ENCODE results near the gene ZC2HC1B. TPM values are rescaled to one million over a fixed set of nuclear protein-coding genes. Genes with fewer than 3 reads are reported as not detected.

Gene ZC2HC1B
- total RNA-seq, 1 donor from 2014 or later: not detected

GRCh38 chr6:143959927-143960326 is 95.7 kb downstream of the ZC2HC1B start:
- Histone ChIP-seq H3K9me3 (no peaks in the 10 kb centered on the region), H3K27me3 (ENCODE audit: low read depth) (no peaks in the 10 kb centered on the region), H3K4me3 (no peak overlapping the region), H3K4me1 (peaks cover 22% of the 10 kb centered on the region), H3K36me3 (no peaks in the 10 kb centered on the region), H3K27ac (no peak overlapping the region)
- intact Hi-C loops (cut with DNase I): no loop called here
- ATAC-seq (no peak), DNase-seq (no peak)
- no peak for TF ChIP-seq CTCF (IDR thresholded peaks at IDR 0.05)

DNA sequence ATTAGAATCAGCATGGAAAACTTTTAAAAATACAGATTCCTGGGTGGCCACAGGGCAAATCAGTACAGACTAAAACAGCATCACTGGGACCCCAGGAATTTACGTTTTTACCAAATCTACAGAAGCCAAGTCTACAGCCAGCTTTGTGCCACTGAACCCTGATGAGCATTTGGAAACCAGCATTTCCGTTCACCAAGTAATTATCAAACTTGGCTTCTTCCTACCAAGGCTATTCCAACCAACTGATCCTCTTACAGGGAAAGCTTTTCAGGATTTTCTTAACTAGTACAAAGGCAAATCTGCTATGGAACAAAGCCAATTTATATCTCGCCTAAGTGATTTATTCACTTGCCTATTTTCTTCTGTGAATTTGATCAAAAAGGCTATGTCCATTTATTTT is 96.8 kb downstream of the ZC2HC1B start:
- ATAC-seq (no peak), DNase-seq (no peak)
- intact Hi-C loops (cut with DNase I): no loop called here
- Histone ChIP-seq H3K27ac (no peak overlapping the region), H3K36me3 (no peaks in the 10 kb centered on the region), H3K27me3 (ENCODE audit: low read depth) (no peaks in the 10 kb centered on the region), H3K4me1 (peaks cover 24% of the 10 kb centered on the region), H3K9me3 (no peaks in the 10 kb centered on the region), H3K4me3 (no peak overlapping the region)
- TF ChIP-seq CTCF (IDR thresholded peaks at IDR 0.05): no peak

DNA sequence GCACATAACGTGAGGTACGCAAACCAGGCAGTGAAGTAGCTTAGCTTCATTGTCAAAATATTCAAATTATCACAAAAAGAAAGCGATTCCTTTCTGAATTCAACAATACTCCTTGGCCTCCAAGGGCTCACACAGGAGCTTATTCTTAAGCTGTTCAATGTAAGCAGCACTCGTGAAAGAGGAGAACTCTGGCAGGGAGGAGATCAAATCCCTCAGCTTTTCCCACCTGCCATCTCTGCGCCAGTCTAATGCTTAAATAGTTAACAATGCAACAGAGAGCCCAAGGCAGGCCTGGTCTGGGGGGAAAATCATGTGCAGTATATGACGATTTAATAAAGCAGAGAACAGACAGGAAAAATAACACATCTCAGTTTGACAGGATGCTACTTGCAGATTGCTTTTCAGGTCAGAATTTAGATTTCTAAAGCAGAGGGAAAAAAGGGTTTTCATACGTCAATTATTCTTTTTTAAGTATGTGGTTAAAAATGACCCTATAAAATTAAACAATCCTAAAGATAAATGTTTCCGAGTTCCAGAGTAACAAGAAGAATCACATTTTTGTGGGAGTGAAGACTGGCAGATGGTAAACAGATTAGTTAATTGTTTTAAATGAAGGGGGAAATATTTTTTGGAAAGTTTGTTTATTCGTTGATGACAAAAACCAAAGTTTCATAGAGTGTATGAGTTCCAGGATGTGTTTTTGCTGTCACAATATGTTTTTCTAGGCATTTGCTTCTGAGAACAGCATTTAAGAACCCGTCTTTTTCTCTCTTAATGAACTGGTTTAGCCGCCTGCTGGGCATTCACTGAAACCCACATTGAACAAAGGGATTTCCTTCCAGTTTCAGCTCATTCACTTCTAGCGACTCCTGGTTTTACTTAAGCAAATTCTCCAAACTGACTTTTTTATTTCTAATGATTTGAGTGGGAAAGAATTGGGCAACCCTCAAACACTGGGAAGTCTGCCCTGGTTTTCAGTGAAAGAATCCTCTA is 97.9 kb downstream of the ZC2HC1B start:
- Histone ChIP-seq H3K36me3 (no peaks in the 10 kb centered on the region), H3K4me3 (no peak overlapping the region), H3K4me1 (peaks cover 30% of the 10 kb centered on the region), H3K27ac (peak overlapping the region; percentile 43), H3K27me3 (ENCODE audit: low read depth) (no peaks in the 10 kb centered on the region), H3K9me3 (no peaks in the 10 kb centered on the region)
- peak; percentile 39 to 69 for ATAC-seq
- DNase-seq: no peak
- TF ChIP-seq CTCF (IDR thresholded peaks at IDR 0.05): peak; percentile 40
- intact Hi-C loops (cut with DNase I): no loop called here

GRCh38 chr6:143963158-143963919 is 99.1 kb downstream of the ZC2HC1B start:
- H3K27ac ChIP-seq: no peak overlapping the region
- H3K36me3 ChIP-seq: no peaks in the 10 kb centered on the region
- ATAC-seq (no peak), DNase-seq (no peak)
- no peak for TF ChIP-seq CTCF (IDR thresholded peaks at IDR 0.05)
- no peak overlapping the region for H3K4me3 ChIP-seq
- no peaks in the 10 kb centered on the region for H3K9me3 ChIP-seq
- intact Hi-C loops (cut with DNase I): no loop called here
- H3K4me1 ChIP-seq: peaks cover 40% of the 10 kb centered on the region
- H3K27me3 ChIP-seq (ENCODE audit: low read depth): no peaks in the 10 kb centered on the region

DNA sequence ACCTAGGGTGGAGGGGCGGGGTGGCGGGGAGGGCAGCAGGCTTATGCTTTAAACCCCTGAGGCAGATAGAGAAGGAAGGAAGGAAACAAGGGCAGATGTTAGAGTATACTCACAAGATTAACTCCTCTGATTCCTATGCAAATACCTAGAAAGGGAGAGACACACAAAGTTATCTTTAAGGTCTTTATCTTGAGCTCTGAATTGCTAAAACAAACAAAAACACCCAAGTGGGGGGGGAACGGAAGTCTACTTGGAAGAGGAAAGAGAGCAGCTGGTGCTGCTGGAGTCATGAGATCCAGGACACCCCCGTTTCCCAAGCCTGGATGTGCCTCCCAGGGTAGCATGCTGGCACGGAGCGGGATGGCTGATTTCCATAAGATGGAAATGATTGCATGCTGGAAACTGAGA is 100.4 kb downstream of the ZC2HC1B start:
- Histone ChIP-seq H3K27me3 (ENCODE audit: low read depth) (no peaks in the 10 kb centered on the region), H3K9me3 (no peaks in the 10 kb centered on the region), H3K27ac (no peak overlapping the region), H3K4me3 (no peak overlapping the region), H3K4me1 (peaks cover 40% of the 10 kb centered on the region), H3K36me3 (no peaks in the 10 kb centered on the region)
- DNase-seq (no peak), ATAC-seq (no peak)
- intact Hi-C loops (cut with DNase I): no loop called here
- no peak for TF ChIP-seq CTCF (IDR thresholded peaks at IDR 0.05)
